Esophagus squamous epithelium (tissue), 4 donors: ENCODE measurements around the gene SPANXN4.

ENCODE experiments used
- POLR2A ChIP-seq, 4 donors: fragments of 450-650 bp; IDR thresholded peaks; one replicate each; pipeline ENCODE4 v1.6.1; 2017; ENCODE audit warnings: antibody characterized with exemption in 4 of 4, mild to moderate bottlenecking in 4 of 4, moderate library complexity in 3 of 4
- TF ChIP-seq, protein P1 (sequence below), 6 experiments: fragments of 450-650 bp in 4 of 6; fragments of 200-600 bp in 2 of 6; sonication (generic) in 2 of 6; IDR thresholded peaks; one replicate each; pipeline ENCODE4 v1.5.1; 2016 to 2019; ENCODE audit warnings: antibody characterized with exemption in 6 of 6, mild to moderate bottlenecking in 4 of 6, moderate library complexity in 4 of 6

DNA sequence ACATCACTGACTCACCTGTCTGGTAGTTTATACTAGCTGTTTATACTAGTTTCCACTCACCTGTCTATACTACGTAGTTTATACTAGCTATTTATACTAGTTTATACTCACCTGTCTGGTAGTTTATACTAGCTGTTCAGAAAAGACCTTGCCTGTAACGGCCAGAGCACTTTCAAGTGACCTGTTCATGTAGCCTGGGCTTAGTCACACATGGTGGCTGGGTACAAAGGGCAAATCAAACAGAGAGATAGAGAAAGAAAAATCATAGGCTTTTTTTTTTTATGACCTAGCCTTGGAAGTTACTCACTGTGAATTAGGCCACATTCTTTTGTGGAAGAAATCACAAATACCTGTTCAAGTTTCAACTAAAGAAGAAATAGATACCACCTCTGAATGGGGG, 30.7 kb upstream of the SPANXN4 start:
- no peak for TF ChIP-seq POLR2A (IDR thresholded peaks at IDR 0.05)
- TF ChIP-seq, protein P1, sequence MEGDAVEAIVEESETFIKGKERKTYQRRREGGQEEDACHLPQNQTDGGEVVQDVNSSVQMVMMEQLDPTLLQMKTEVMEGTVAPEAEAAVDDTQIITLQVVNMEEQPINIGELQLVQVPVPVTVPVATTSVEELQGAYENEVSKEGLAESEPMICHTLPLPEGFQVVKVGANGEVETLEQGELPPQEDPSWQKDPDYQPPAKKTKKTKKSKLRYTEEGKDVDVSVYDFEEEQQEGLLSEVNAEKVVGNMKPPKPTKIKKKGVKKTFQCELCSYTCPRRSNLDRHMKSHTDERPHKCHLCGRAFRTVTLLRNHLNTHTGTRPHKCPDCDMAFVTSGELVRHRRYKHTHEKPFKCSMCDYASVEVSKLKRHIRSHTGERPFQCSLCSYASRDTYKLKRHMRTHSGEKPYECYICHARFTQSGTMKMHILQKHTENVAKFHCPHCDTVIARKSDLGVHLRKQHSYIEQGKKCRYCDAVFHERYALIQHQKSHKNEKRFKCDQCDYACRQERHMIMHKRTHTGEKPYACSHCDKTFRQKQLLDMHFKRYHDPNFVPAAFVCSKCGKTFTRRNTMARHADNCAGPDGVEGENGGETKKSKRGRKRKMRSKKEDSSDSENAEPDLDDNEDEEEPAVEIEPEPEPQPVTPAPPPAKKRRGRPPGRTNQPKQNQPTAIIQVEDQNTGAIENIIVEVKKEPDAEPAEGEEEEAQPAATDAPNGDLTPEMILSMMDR (IDR thresholded peaks at IDR 0.05), result no peak
